A549 (cell line): Measurements from ENCODE around the gene GJD2. TPM values are rescaled to one million over a fixed set of nuclear protein-coding genes. Genes with fewer than 3 reads are reported as not detected.

ENCODE experiments used
- ATAC-seq, 2 experiments: fragments of 200-7000 bp in 1 of 2; fragments of >200 bp in 1 of 2; cut with Nextera tagmentation in 1 of 2; cut with Tn5 transposase in 1 of 2; 3 replicates each; pipeline versions ENCODE4 v1.8.0 to v1.9.1; 2018 to 2020; ENCODE audit warnings: mild to moderate bottlenecking in 1 of 2, moderate library complexity in 1 of 2
- CTCF ChIA-PET: fragments of 300-600 bp; sonication (Branson Sonifier 250); formaldehyde crosslinking; extraction: SDS; loops from one replicate; lab custom pipeline; 2021; ENCODE audit warnings: antibody characterized with exemption, inconsistent platforms; lab: Yijun Ruan, JAX
- POLR2A ChIA-PET: fragments of 350-600 bp; formaldehyde crosslinking; extraction: SDS; loops from one replicate; lab custom pipeline; 2021; ENCODE audit warnings: antibody characterized with exemption, inconsistent platforms; lab: Yijun Ruan, JAX
- DNase-seq, 2 experiments: peaks; one replicate each; pipeline versions ENCODE4 v3.0.0 to v3.0.0-alpha.2; 2011 to 2016; ENCODE audit warnings: low read depth in 1 of 2, low spot score in 1 of 2
- FAIRE-seq: peaks from 2 replicates; lab custom pipeline; 2011; peaks lifted over from hg19 to GRCh38; lab: Jason Lieb, UNC
- H3K27ac ChIP-seq, 2 experiments: fragments of >200 bp; sonication (Bioruptor Twin); formaldehyde crosslinking; 3 replicates each; pipeline ENCODE4 v1.5.1; 2016 to 2017
- H3K4me1 ChIP-seq: fragments of >200 bp; sonication (Bioruptor Twin); formaldehyde crosslinking; 3 replicates; pipeline ENCODE4 v1.6.1; 2016
- H3K4me2 ChIP-seq: fragments of >200 bp; sonication (Bioruptor Twin); formaldehyde crosslinking; 3 replicates; pipeline ENCODE4 v1.6.1; 2016
- H3K4me3 ChIP-seq: fragments of >200 bp; sonication (Bioruptor Twin); formaldehyde crosslinking; 3 replicates; pipeline ENCODE4 v1.5.1; 2016
- H3K9me3 ChIP-seq: fragments of >200 bp; sonication (Bioruptor Twin); formaldehyde crosslinking; 3 replicates; pipeline ENCODE4 v1.6.1; 2016
- BCL3 ChIP-seq: fragments of >200 bp; sonication (Bioruptor Twin); formaldehyde crosslinking; IDR thresholded peaks from 3 replicates; pipeline ENCODE4 v1.6.1; 2016
- CBX2 ChIP-seq: fragments of 200-600 bp; sonication (generic); IDR thresholded peaks from 2 replicates; pipeline ENCODE4 v1.6.1; 2016; ENCODE audit warnings: low read depth, mild to moderate bottlenecking, borderline replicate concordance
- CBX8 ChIP-seq: fragments of 200-600 bp; sonication (generic); IDR thresholded peaks from 2 replicates; pipeline ENCODE4 v1.6.1; 2016
- CEBPB ChIP-seq, 2 experiments: fragments of >200 bp in 1 of 2; sonication (Bioruptor Twin) in 1 of 2; formaldehyde crosslinking in 1 of 2; IDR thresholded peaks; 2 replicates each; pipeline ENCODE4 v1.6.1; 2012 to 2016
- EHF ChIP-seq: fragments of 250-450 bp; sonication (Bioruptor Pico); IDR thresholded peaks from 2 replicates; pipeline ENCODE4 v1.5.0; 2020; ENCODE audit warnings: mild to moderate bottlenecking
- ELK1 ChIP-seq: fragments of 150-350 bp; IDR thresholded peaks from 2 replicates; pipeline ENCODE4 v1.6.1; 2014; ENCODE audit warnings: low read depth, mild to moderate bottlenecking, low read length
- HEYL ChIP-seq: fragments of 250-450 bp; sonication (Bioruptor Pico); IDR thresholded peaks from 2 replicates; pipeline ENCODE4 v1.8.0; 2021; ENCODE audit warnings: mild to moderate bottlenecking, moderate library complexity
- HMGXB4 ChIP-seq: fragments of 250-450 bp; sonication (Bioruptor Pico); IDR thresholded peaks from 2 replicates; pipeline ENCODE4 v1.5.0; 2021; ENCODE audit warnings: mild to moderate bottlenecking, moderate library complexity, borderline replicate concordance
- KDM1A ChIP-seq: fragments of 200-600 bp; sonication (generic); IDR thresholded peaks from 2 replicates; pipeline ENCODE4 v1.6.1; 2016; ENCODE audit warnings: low read depth, mild to moderate bottlenecking
- MAX ChIP-seq: IDR thresholded peaks from 2 replicates; pipeline ENCODE4 v1.6.1; 2012
- MAZ ChIP-seq: fragments of 150-350 bp; IDR thresholded peaks from 2 replicates; pipeline ENCODE4 v1.6.1; 2014; ENCODE audit warnings: antibody characterized with exemption, low read depth, low read length, borderline replicate concordance
- MYC ChIP-seq: IDR thresholded peaks from 2 replicates; pipeline ENCODE4 v1.6.1; 2012; ENCODE audit warnings: mild to moderate bottlenecking, inconsistent platforms, low read length, improper control_type of control experiment, borderline replicate concordance
- NFE2L2 ChIP-seq: fragments of 150-350 bp; conservative IDR thresholded peaks from 2 replicates; pipeline ENCODE4 v1.6.1; 2014; ENCODE audit warnings: low read length
- RAD21 ChIP-seq, 2 experiments: fragments of >200 bp in 1 of 2; sonication (Bioruptor Twin) in 1 of 2; formaldehyde crosslinking in 1 of 2; IDR thresholded peaks in 1 of 2; conservative IDR thresholded peaks in 1 of 2; 2 replicates in 1 of 2; 3 replicates in 1 of 2; pipeline ENCODE4 v1.6.1; 2012 to 2018; ENCODE audit warnings: inconsistent platforms in 1 of 2
- SMC3 ChIP-seq: fragments of >200 bp; sonication (Bioruptor Twin); formaldehyde crosslinking; IDR thresholded peaks from 3 replicates; pipeline ENCODE4 v1.6.1; 2018; ENCODE audit warnings: inconsistent platforms
- TFCP2L1 ChIP-seq: fragments of 250-450 bp; sonication (Bioruptor Pico); IDR thresholded peaks from 2 replicates; pipeline ENCODE4 v1.5.0; 2021; ENCODE audit warnings: mild to moderate bottlenecking
- WGBS: methylation state at CpG from one replicate; pipeline ENCODE4 v1.1.6; 2017; ENCODE audit errors: missing lambda C conversion rate; 5-methylcytosine and 5-hydroxymethylcytosine counted together
- polyA plus RNA-seq, 4 experiments: library from polyadenylated mRNA; depleted of rRNA in 3 of 4; stranded (reverse); fragments of >200 nt; fragmentation: RNase III in 1 of 4; extraction: RNeasy Plus Mini Kit Qiagen cat#74134 plus additional on column Dnase treatment in 1 of 4; gene quantifications; 2 replicates in 3 of 4; 3 replicates in 1 of 4; pipeline ENCODE4 v1.2.3, GENCODE V29; 2011 to 2017
- TF ChIP-seq, protein P1 (sequence below): fragments of >200 bp; sonication (Bioruptor Twin); formaldehyde crosslinking; IDR thresholded peaks from 3 replicates; pipeline ENCODE4 v1.5.1; 2016

The GJD2 gene
- polyA plus RNA-seq, 2 of the 4 experiments (the other 2 are of a cell fraction), result not detected

GRCh38 chr15:34776606-34777105 lies 21.9 kb upstream of the GJD2 start:
- no peak for DNase-seq
- H3K4me1 ChIP-seq, result no peaks in the 10 kb centered on the region
- H3K4me3 ChIP-seq, result no peak overlapping the region
- FAIRE-seq, result no peak
- WGBS, result 61% methylated on average over 2 of the region's 2 CpGs
- H3K9me3 ChIP-seq, result peaks cover 2% of the 10 kb centered on the region; the same call in 1 of the 3 replicates
- TF ChIP-seq MAZ (no peak), KDM1A (no peak), TFCP2L1 (CRISPR knock-in tag) (no peak), NFE2L2 (no peak), EHF (CRISPR knock-in tag) (no peak), ELK1 (no peak)
- TF ChIP-seq, protein P1, sequence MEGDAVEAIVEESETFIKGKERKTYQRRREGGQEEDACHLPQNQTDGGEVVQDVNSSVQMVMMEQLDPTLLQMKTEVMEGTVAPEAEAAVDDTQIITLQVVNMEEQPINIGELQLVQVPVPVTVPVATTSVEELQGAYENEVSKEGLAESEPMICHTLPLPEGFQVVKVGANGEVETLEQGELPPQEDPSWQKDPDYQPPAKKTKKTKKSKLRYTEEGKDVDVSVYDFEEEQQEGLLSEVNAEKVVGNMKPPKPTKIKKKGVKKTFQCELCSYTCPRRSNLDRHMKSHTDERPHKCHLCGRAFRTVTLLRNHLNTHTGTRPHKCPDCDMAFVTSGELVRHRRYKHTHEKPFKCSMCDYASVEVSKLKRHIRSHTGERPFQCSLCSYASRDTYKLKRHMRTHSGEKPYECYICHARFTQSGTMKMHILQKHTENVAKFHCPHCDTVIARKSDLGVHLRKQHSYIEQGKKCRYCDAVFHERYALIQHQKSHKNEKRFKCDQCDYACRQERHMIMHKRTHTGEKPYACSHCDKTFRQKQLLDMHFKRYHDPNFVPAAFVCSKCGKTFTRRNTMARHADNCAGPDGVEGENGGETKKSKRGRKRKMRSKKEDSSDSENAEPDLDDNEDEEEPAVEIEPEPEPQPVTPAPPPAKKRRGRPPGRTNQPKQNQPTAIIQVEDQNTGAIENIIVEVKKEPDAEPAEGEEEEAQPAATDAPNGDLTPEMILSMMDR, result no peak
- no peak overlapping the region for H3K4me2 ChIP-seq
- CTCF ChIA-PET, result interaction anchor here (0.6 to 0.8 kb wide), 2 partner anchors 14 to 82 kb away, joined by 3 to 4 read pairs; no protein-coding TSS in a partner anchor
- POLR2A ChIA-PET, result no interaction called here
- H3K27ac ChIP-seq, result no peak overlapping the region
- ATAC-seq, result no peak

GRCh38 chr15:34773917-34774316 lies 19.1 kb upstream of the GJD2 start:
- H3K27ac ChIP-seq, result no peak overlapping the region
- ATAC-seq (no peak), FAIRE-seq (no peak), DNase-seq (no peak)
- POLR2A ChIA-PET, result no interaction called here
- no peaks in the 10 kb centered on the region for H3K4me1 ChIP-seq
- TF ChIP-seq MAX (no peak), RAD21 (conservative IDR thresholded peaks at IDR 0.05 in 1 of 2, IDR thresholded peaks at IDR 0.05 in 1 of 2) (no peak), CBX2 (no peak), HEYL (CRISPR knock-in tag) (no peak), MAZ (no peak), SMC3 (no peak), CBX8 (no peak), BCL3 (no peak), MYC (no peak), CEBPB (IDR thresholded peaks at IDR 0.05) (no peak), HMGXB4 (no peak)
- WGBS, result 8% methylated on average over 2 of the region's 2 CpGs
- CTCF ChIA-PET, result interaction anchor here (0.7 kb wide), 1 partner anchor 722 kb away, joined by 3 read pairs; no protein-coding TSS in a partner anchor
- H3K4me2 ChIP-seq, result no peak overlapping the region
- H3K4me3 ChIP-seq, result no peak overlapping the region
- H3K9me3 ChIP-seq, result no peaks in the 10 kb centered on the region
